ENCODE data around the gene AHRR. TPM values are rescaled to one million over a fixed set of nuclear protein-coding genes. Genes with fewer than 3 reads are reported as not detected.

AHRR gene
- total RNA-seq, 2 donors from 2014 or later = 1.9 to 2.1 TPM

DNA sequence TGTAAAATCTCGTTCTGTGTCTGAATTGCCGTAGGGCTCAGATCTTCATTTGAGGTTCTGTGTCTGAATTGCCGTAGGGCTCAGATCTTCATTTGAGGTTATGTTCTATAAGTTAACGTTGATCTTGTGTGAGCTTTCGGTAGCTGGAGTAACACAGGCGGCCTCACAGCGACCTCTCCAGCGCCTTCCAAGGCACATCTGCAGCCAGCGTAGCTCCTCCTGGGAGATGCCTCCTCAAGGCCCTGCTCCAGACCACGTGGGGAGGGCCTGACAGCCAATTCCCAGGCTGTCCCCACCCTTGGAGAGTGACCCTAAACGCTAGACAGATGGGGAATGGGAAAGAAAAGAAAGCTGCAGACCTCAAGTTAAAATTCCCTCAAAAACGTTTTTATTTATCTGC is 8.7 kb upstream of the AHRR start:
- no peak for DNase-seq
- Histone ChIP-seq H3K27me3 (no peaks in the 10 kb centered on the region), H3K4me3 (no peak overlapping the region), H3K9ac (ENCODE audit: low read depth in 2 of 2, low read length in 2 of 2) (no peak overlapping the region), H3K27ac (no peak overlapping the region), H3K36me3 (no peaks in the 10 kb centered on the region), H3K9me3 (no peaks in the 10 kb centered on the region), H3K4me1 (no peaks in the 10 kb centered on the region)
- TF ChIP-seq, protein P1, sequence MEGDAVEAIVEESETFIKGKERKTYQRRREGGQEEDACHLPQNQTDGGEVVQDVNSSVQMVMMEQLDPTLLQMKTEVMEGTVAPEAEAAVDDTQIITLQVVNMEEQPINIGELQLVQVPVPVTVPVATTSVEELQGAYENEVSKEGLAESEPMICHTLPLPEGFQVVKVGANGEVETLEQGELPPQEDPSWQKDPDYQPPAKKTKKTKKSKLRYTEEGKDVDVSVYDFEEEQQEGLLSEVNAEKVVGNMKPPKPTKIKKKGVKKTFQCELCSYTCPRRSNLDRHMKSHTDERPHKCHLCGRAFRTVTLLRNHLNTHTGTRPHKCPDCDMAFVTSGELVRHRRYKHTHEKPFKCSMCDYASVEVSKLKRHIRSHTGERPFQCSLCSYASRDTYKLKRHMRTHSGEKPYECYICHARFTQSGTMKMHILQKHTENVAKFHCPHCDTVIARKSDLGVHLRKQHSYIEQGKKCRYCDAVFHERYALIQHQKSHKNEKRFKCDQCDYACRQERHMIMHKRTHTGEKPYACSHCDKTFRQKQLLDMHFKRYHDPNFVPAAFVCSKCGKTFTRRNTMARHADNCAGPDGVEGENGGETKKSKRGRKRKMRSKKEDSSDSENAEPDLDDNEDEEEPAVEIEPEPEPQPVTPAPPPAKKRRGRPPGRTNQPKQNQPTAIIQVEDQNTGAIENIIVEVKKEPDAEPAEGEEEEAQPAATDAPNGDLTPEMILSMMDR (IDR thresholded peaks at IDR 0.05) = no peak
- intact Hi-C loops (cut with DNase I) = no loop called here

DNA sequence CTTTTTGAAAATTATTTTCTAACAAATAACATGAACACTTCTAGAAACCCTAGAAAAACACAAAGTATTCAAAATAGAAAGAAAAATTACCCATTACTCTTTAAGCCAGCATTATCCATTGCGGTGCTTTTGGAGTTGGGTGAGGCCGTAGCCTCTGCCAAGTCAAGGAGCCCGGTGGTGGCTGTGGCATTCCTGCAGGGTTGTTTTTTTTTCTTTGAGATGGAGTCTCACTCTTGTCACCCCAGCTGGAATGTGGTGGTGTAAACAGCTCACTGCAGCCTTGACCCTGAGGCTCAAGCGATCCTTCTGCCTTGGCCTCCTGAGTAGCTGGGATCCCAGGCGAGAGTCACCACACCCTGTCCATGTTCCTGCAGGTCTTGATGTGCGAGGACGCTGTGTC is 8.2 kb upstream of the AHRR start:
- H3K27ac ChIP-seq = no peak overlapping the region
- no peaks in the 10 kb centered on the region for H3K4me1 ChIP-seq
- H3K27me3 ChIP-seq = no peaks in the 10 kb centered on the region
- TF ChIP-seq, protein P1 (IDR thresholded peaks at IDR 0.05) = no peak
- no peak for DNase-seq
- H3K4me3 ChIP-seq = no peak overlapping the region
- intact Hi-C loops (cut with DNase I) = no loop called here
- H3K36me3 ChIP-seq = no peaks in the 10 kb centered on the region
- no peak overlapping the region for H3K9ac ChIP-seq (ENCODE audit: low read depth in 2 of 2, low read length in 2 of 2)
- no peaks in the 10 kb centered on the region for H3K9me3 ChIP-seq

GRCh38 chr5:313806-314376 is 7.6 kb upstream of the AHRR start:
- Histone ChIP-seq H3K27ac (no peak overlapping the region), H3K4me3 (no peak overlapping the region), H3K27me3 (peaks cover 4% of the 10 kb centered on the region), H3K36me3 (no peaks in the 10 kb centered on the region), H3K9me3 (no peaks in the 10 kb centered on the region), H3K9ac (ENCODE audit: low read depth in 2 of 2, low read length in 2 of 2) (no peak overlapping the region), H3K4me1 (no peaks in the 10 kb centered on the region)
- intact Hi-C loops (cut with DNase I) = no loop called here
- TF ChIP-seq, protein P1 (IDR thresholded peaks at IDR 0.05) = no peak
- no peak for DNase-seq

DNA sequence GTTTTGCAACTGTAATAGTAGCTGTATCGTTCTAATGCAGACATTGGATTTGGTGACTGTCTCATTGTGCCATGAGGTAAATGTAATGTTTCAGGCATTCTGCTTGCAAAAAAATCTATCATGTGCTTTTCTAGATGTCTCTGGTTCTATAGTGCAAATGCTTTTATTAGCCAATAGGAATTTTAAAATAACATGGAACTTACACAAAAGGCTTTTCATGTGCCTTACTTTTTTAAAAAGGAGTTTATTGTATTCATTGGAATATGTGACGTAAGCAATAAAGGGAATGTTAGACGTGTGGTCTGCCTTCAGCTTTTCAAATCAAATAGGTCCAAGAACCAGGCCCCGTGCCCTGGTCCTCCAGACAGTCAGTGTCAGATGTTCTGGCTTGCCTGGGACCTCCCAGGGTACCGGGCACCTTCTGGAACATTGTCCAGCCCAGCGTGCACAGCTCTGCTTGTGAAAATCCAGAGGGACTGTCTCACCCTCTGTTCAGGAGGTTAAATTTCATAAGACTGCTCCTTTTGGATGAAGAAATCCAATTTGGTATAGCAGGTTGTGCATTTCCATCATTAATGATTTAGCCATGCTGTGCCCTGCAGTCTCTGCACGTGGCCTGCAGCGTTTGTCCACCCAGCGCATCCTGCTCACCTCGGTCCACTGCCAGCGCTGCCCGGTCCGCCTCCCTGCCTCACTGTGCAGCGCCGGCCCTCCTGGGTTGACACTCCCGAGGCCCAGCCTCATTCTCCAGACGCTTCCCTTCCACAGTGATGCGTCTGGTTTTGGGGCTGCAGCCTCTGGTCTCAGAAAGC is 6.6 kb upstream of the AHRR start:
- H3K36me3 ChIP-seq = no peaks in the 10 kb centered on the region
- TF ChIP-seq, protein P1 (IDR thresholded peaks at IDR 0.05) = no peak
- no peaks in the 10 kb centered on the region for H3K4me1 ChIP-seq

GRCh38 chr5:315488-316209 is 5.9 kb upstream of the AHRR start:
- H3K27ac ChIP-seq = no peak overlapping the region
- H3K4me3 ChIP-seq = no peak overlapping the region
- H3K9ac ChIP-seq (ENCODE audit: low read depth in 2 of 2, low read length in 2 of 2) = no peak overlapping the region
- H3K9me3 ChIP-seq = no peaks in the 10 kb centered on the region
- TF ChIP-seq, protein P1 (IDR thresholded peaks at IDR 0.05) = no peak
- no peak for DNase-seq
- peaks cover 2% of the 10 kb centered on the region for H3K4me1 ChIP-seq
- intact Hi-C loops (cut with DNase I) = no loop called here
- H3K27me3 ChIP-seq = peaks cover 13% of the 10 kb centered on the region
- no peaks in the 10 kb centered on the region for H3K36me3 ChIP-seq

More for the DNA sequence above, 6.6 kb upstream of the AHRR start:
- H3K27ac ChIP-seq = no peak overlapping the region
- H3K27me3 ChIP-seq = peaks cover 6% of the 10 kb centered on the region
- intact Hi-C loops (cut with DNase I) = no loop called here
- no peak overlapping the region for H3K4me3 ChIP-seq
- H3K9ac ChIP-seq (ENCODE audit: low read depth in 2 of 2, low read length in 2 of 2) = no peak overlapping the region
- no peak for DNase-seq
- H3K9me3 ChIP-seq = no peaks in the 10 kb centered on the region

Measured in colonic mucosa (tissue), 4 donors.